Body of pancreas (tissue), 4 donors: ENCODE data around the gene PTPRN2. TPM values are rescaled to one million over a fixed set of nuclear protein-coding genes. Genes with fewer than 3 reads are reported as not detected.

Source experiments
- ATAC-seq: fragments of 150-250 bp; one replicate; pipeline ENCODE4 v1.9.1; 2016
- DNase-seq, 4 donors: peaks; one replicate each; pipeline ENCODE4 v3.0.0-alpha.2; 2019
- H3K27ac ChIP-seq, 4 donors: fragments of 200-600 bp; sonication (generic); 1 replicate in 3 of 4; 2 replicates in 1 of 4; pipeline versions ENCODE4 v1.5.1 to v1.6.1; 2016 to 2019; ENCODE audit warnings: mild to moderate bottlenecking in 1 of 4, mixed read lengths in 1 of 4, moderate library complexity in 1 of 4
- H3K27me3 ChIP-seq, 2 donors: fragments of 200-600 bp; sonication (generic); one replicate each; pipeline ENCODE4 v1.6.0; 2016; ENCODE audit warnings: mild to moderate bottlenecking in 1 of 2
- H3K36me3 ChIP-seq, 2 donors: fragments of 200-600 bp; sonication (generic); replicated peaks in 1 of 2; 2 replicates each; pipeline ENCODE4 v1.5.1; 2016; ENCODE audit warnings: low read depth in 2 of 2; ENCODE audit not compliant: insufficient read depth in 1 of 2
- H3K4me1 ChIP-seq: fragments of 200-600 bp; sonication (generic); one replicate; pipeline ENCODE4 v1.6.0; 2016
- H3K4me3 ChIP-seq, 2 donors: fragments of 200-600 bp; sonication (generic); 1 replicate in 1 of 2; 2 replicates in 1 of 2; pipeline ENCODE4 v1.5.1; 2016 to 2019
- H3K9me3 ChIP-seq, 3 donors: fragments of 200-600 bp; sonication (generic); 1 replicate in 2 of 3; 2 replicates in 1 of 3; pipeline ENCODE4 v1.5.1; 2016
- POLR2A ChIP-seq, 3 donors: fragments of 450-650 bp; IDR thresholded peaks; one replicate each; pipeline ENCODE4 v1.6.1; 2016; ENCODE audit warnings: antibody characterized with exemption in 3 of 3, mild to moderate bottlenecking in 2 of 3
- WGBS, 2 donors: methylation state at CpG; one replicate each; pipeline ENCODE4 v1.1.5; 2017; 5-methylcytosine and 5-hydroxymethylcytosine counted together
- intact Hi-C: fragments of 100-400 bp; cut with DNase I; formaldehyde crosslinking; loops from one replicate; pipeline ENCODE4 v1.15.1; 2023
- total RNA-seq, 2 donors: library from RNA; depleted of rRNA; stranded (reverse); fragments of >200 nt; gene quantifications; one replicate each; pipeline ENCODE4 v1.1.0, GENCODE V29; 2016
- TF ChIP-seq, protein P1 (sequence below), 7 experiments: fragments of 450-650 bp in 4 of 7; fragments of 200-600 bp in 3 of 7; sonication (generic) in 3 of 7; IDR thresholded peaks; one replicate each; pipeline ENCODE4 v1.5.1; 2016 to 2019; ENCODE audit warnings: antibody characterized with exemption in 7 of 7

PTPRN2 gene
- total RNA-seq, 2 donors from 2014 or later = 31.6 to 76.1 TPM

DNA sequence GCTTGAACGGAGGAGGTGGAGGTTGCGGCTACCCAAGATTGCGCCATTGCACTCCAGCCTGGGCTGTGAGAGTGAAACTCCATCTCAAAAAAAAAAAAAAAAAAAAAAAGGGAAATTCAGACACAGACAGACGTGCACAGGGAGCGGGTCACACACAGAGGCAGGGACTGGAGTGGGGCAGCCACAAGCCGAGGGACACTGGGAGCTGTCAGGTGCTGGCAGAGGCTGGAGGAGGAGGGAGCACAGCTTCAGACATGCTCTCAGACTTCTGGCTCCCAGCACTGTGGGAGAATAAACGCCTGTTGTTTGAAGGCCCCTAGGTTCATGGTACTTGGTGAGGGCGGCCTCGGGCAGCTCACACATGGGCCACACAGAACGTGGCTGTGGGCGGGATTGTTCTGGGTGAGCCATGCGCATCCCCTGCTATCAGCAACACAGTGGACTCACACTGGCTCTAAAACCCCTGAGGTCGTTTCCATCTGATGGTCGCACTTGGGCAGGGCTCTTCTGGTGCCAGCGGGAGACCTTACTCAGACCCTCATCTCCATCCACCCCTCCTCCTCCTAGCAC lies 874.9 kb downstream of the PTPRN2 start:
- H3K27ac ChIP-seq = no peak overlapping the region
- H3K4me1 ChIP-seq = no peaks in the 10 kb centered on the region
- TF ChIP-seq POLR2A (IDR thresholded peaks at IDR 0.05) = no peak
- TF ChIP-seq, protein P1, sequence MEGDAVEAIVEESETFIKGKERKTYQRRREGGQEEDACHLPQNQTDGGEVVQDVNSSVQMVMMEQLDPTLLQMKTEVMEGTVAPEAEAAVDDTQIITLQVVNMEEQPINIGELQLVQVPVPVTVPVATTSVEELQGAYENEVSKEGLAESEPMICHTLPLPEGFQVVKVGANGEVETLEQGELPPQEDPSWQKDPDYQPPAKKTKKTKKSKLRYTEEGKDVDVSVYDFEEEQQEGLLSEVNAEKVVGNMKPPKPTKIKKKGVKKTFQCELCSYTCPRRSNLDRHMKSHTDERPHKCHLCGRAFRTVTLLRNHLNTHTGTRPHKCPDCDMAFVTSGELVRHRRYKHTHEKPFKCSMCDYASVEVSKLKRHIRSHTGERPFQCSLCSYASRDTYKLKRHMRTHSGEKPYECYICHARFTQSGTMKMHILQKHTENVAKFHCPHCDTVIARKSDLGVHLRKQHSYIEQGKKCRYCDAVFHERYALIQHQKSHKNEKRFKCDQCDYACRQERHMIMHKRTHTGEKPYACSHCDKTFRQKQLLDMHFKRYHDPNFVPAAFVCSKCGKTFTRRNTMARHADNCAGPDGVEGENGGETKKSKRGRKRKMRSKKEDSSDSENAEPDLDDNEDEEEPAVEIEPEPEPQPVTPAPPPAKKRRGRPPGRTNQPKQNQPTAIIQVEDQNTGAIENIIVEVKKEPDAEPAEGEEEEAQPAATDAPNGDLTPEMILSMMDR (IDR thresholded peaks at IDR 0.05) = no peak
- intact Hi-C loops = no loop called here
- no peak overlapping the region for H3K4me3 ChIP-seq
- no peaks in the 10 kb centered on the region for H3K36me3 ChIP-seq
- H3K9me3 ChIP-seq = no peaks in the 10 kb centered on the region
- DNase-seq (no peak), ATAC-seq (no peak)
- 71% methylated on average over 13 to 15 of the region's 15 CpGs for WGBS, 2 donors
- H3K27me3 ChIP-seq = no peaks in the 10 kb centered on the region

DNA sequence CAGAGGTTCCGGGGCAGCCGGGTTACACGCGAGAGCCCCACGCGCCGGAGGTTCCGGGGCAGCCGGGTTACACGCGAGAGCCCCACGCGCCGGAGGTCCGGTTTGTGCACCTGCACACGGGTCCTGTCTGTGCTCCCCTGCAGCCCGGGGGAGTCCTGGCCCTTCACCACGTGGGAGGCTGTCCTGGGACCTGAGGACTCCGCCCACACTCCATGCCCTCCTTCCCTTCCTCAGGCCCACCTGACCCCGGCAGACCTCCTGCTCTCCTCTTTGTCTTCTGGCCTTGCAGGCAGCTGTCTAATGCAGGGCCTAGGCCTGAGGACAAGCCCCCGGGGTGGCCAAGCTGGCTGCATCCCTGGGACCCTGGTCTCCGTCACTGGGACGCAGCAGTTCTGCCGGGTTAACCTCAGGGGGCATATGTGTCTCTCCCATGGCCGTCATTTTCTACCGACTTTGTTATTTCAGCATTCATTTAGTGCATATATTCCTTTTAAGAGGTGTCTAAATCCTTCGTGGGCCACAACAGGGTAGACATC lies 876.2 kb downstream of the PTPRN2 start:
- DNase-seq (no peak), ATAC-seq (no peak)
- Histone ChIP-seq H3K4me1 (no peaks in the 10 kb centered on the region), H3K9me3 (no peaks in the 10 kb centered on the region), H3K27me3 (no peaks in the 10 kb centered on the region), H3K4me3 (no peak overlapping the region), H3K27ac (no peak overlapping the region), H3K36me3 (no peaks in the 10 kb centered on the region)
- no peak for TF ChIP-seq POLR2A (IDR thresholded peaks at IDR 0.05)
- TF ChIP-seq, protein P1 (IDR thresholded peaks at IDR 0.05) = no peak
- WGBS, 2 donors = 82 to 91% methylated on average over 11 to 17 of the region's 27 CpGs
- intact Hi-C loops = no loop called here

DNA sequence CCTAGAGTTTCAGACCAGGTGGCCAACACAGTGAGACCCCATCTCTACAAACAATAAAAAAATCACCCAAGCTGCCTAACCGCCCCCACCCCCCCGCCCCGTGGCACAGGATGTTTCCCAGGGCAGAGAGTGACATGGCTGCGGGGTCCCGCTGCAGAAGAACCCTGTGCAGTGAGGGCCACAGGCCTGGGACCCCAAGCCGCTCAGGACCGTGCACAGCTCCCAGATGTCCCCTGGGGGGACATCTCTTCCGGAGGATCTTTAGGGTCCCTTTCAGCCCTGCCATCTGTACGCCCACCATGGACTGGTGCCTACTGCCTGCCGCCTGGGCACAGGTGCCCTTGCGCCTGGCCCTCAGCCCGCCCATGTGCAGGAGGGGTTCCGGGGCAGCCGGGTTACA lies 877.2 kb downstream of the PTPRN2 start:
- DNase-seq (no peak), ATAC-seq (no peak)
- Histone ChIP-seq H3K9me3 (no peaks in the 10 kb centered on the region), H3K36me3 (no peaks in the 10 kb centered on the region), H3K27me3 (no peaks in the 10 kb centered on the region), H3K27ac (no peak overlapping the region), H3K4me1 (no peaks in the 10 kb centered on the region), H3K4me3 (no peak overlapping the region)
- intact Hi-C loops = no loop called here
- TF ChIP-seq POLR2A (IDR thresholded peaks at IDR 0.05) = no peak
- TF ChIP-seq, protein P1 (IDR thresholded peaks at IDR 0.05) = no peak
- WGBS, 2 donors = 86% methylated on average over 9 of the region's 14 CpGs; no CpG with 5 or more reads in 1 of the 2 donors

DNA sequence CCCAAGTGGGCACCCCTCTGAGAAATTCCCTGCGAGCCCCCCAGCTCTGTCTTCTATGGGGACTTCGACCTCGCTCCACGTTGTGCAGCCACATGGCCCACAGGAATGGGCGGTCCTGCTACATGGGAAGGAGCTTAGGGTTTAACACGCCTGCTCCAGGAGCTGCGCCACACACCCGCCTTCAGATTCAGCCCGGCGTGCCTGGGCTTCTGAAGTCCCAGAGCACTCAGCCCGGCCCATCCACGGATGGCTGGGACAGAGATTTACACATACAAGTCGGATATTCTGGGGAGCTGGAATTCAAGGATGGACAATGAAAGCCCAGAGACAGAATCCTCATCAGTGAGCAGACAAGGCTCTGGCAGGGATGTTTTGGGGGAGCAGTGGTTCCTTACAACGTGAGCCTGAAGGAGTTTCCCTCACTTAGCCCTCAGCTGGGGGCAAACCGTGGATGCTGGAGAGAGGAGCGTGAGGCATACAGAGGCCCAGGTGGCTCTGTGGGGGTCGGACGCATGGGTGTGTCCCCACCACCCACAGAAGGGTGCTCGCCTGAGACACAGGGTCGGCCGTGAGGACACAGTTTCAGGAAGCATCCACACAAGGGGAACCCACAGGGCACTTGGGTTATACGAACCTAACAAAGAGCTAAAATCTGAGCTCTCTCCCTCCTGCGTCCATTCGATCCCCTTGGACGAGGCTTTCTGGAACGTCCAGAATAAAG lies 877.9 kb downstream of the PTPRN2 start:
- H3K4me1 ChIP-seq = no peaks in the 10 kb centered on the region
- H3K4me3 ChIP-seq = no peak overlapping the region
- DNase-seq (no peak), ATAC-seq (no peak)
- intact Hi-C loops = no loop called here
- H3K36me3 ChIP-seq = no peaks in the 10 kb centered on the region
- no peaks in the 10 kb centered on the region for H3K27me3 ChIP-seq
- H3K9me3 ChIP-seq = no peaks in the 10 kb centered on the region
- no peak overlapping the region for H3K27ac ChIP-seq
- WGBS, 2 donors = 82 to 85% methylated on average over 10 to 26 of the region's 26 CpGs
- TF ChIP-seq POLR2A (IDR thresholded peaks at IDR 0.05) = no peak
- TF ChIP-seq, protein P1 (IDR thresholded peaks at IDR 0.05) = no peak
